Inflammatory macrophage treated with lipopolysaccharide for 1 hour (primary cell): ENCODE data around the gene CASTOR2.

Experiments
- DNase-seq, 2 donors: peaks; one replicate each; pipeline ENCODE4 v3.0.0-alpha.2; 2020 to 2022

The CASTOR2 gene

DNA sequence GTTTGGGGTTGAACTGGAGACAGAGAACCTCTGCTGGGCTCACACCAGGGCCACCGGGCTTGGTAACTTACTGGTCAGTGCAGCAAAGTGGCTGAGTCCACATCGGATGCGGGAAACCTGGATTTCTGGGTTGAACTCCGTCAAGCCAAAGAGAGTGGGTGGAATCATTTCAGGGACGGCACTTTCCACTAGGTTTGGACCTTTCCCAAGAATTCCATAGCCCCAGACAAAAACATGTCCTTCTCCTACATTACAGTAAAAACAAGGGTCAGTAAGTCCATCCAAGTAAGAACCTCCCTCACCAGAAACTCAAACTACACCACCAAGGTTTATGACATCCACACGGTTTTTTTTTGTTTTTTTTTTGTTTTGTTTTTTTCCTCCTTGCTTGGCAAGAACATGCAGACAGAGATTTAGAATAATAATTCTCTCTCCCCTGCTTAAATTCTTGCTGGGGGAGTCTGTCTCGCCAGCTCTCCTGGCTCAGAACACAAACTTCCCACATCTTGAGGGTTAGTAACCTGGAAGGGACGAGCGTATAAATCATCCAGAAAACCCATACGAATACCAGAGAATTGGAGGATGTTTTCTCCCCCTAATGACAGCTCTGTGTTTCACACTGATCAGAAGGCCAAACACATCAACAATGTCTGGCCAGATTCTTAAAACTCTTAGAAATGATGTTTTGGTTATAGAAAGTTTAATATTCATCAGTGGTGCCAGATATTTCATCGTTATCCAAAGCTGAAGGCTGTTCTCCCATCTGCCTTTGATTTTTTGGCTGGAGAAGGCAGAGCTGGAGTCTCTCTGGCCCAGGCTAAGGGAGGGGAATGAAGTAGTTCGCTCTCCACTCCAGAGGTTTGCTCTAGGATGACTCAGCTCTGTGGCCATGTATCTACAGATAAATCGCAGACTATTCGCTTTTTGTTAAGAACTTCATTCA, 91.6 kb downstream of the CASTOR2 start:
- no peak for DNase-seq

DNA sequence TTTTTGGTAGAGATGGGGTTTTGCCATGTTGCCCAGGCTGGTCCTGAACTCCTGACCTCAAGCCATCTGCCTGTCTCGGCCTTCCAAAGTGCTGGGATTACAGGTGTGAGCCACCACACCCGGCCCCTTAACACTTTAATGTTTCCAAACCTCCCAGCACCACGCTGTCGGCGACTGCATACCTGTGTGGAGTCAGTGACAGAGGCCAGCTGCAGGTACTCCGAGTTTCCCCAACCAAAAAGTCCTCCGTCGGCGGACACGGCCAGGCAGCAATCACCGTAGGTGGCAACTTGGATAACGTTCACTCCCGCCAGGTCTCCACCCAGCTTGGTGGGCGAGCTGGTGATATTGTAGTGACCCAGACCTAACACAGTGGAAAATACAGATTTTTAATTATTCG, 93.9 kb downstream of the CASTOR2 start:
- DNase-seq = no peak

DNA sequence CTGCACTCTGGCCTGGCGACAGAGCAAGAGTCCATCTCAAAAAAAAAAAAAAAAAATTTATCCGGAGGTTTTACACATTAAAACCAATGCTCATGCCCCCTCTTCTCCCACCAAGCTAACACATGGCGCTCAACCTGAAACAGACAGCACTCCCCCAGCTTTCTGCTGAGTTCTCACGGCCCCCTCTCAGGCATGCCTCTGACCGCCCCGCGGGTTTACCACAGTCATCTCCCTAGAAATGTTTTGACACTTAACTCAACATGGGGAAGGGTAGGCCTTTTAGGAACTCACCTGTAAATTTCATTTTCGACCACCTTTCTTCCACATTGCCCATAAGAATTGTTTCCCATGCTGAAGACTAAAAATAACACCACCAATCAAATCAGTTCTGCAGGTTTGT, 99.8 kb downstream of the CASTOR2 start:
- no peak for DNase-seq

DNA sequence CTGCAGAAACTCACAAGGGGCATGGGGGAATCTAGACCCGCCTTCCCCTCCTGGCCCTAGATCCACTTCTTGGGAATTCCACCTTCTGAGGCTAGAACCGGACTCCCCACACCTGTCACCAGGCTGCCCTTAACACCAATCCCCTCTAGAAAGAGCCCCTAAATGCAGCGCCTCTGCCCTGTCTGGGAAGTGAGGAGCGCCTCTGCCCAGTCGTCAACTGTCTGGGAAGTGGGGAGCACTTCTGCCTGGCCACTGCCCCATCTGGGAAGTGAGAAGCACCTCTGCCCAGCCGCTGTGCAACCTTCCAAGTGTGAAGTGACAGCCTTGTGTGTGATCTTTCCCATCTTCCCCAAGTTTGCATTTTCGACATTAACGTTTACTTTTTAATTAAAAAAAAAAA, 100.3 kb downstream of the CASTOR2 start:
- DNase-seq = no peak

DNA sequence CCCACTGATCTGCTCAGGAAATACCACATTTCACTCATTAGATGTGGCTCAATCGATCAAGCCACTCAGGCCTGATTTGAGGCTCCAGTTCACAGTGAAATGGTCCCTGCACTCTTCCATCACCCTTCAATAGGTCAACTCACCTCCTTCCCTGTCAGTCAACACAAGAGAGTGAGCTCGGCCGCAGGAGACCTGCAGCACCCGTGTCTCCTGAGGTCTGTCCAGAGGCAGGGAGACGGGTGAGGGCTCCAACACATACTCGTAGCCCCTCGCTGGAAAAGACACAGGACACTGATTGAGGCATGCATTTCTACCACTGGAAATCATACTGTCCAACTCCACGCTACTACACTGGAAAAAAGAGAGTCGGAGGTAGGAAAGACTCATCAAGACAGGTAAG, 102.0 kb downstream of the CASTOR2 start:
- no peak for DNase-seq

DNA sequence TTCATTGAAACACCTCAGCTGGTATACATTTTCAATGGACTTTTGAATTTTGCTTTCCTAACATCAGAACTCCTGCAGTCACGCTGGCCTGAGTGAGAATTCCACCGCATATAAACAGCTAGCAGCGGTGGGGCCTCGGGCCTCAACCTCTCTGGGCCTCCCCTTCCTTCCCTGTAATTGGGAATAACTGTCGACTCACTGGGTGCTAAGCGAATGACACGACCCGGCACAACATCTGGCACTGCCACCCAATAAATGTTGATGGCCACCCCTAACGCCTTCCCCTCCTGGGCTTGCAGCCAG, 108.4 kb downstream of the CASTOR2 start:
- DNase-seq = peak in 1 of 2 donors; percentile 3

DNA sequence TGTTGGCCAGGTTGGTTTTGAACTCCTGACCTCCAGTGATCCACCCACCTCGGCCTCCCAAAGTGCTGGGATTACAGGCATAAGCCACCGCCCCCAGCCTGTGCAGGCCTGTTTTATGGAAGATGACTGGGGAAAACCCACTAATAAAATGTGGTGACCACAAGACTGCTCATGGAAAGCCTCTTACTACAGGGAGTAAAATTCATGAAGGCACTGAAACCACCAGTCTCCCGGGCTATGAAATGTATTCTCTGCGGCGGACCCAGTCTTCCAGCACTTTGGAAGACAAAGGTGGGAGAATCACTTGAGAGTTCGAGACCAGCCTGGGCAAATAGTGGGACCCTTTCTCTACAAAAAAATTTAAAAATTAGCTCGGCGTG, 109.7 kb downstream of the CASTOR2 start:
- DNase-seq = peak in 1 of 2 donors; percentile 7
